ENCODE results near the gene RCSD1.

- TF ChIP-seq CTCF (IDR thresholded peaks at IDR 0.05) (no peak), POLR2A (IDR thresholded peaks at IDR 0.05) (no peak)
These were observed 12.4 kb downstream of the RCSD1 start for GRCh38 chr1:167642501-167642826.

Measured in uterus (tissue), 2 donors.